Caki2 (cell line): ENCODE data around the gene TACC3. TPM values are rescaled to one million over a fixed set of nuclear protein-coding genes. Genes with fewer than 3 reads are reported as not detected.
A peak's percentile ranks its signal among the peaks of the same experiment; 100 is the strongest.
"Not testable (repeated sequence)": the region's sequence is repeated elsewhere in the genome, so short reads cannot be mapped to it uniquely, and the experiment has no call there.

Experiments
- DNase-seq: peaks from one replicate; pipeline ENCODE4 v3.0.0-alpha.2; 2015; ENCODE audit warnings: low read depth
- in situ Hi-C: cut with HindIII; loops from 2 replicates; pipeline ENCODE4 v1.10.0; 2016; ENCODE audit warnings: low sequenced_read_pairs, low pct_unique_long_range_greater_than_20kb, mixed read lengths
- total RNA-seq: library from RNA; depleted of rRNA; stranded (reverse); fragments of >200 nt; shearing (Covaris generic); gene quantifications from 2 replicates; pipeline ENCODE4 v1.2.3, GENCODE V29; 2014; ENCODE audit warnings: low replicate concordance

TACC3 gene
- total RNA-seq, 1 experiment from 2014 or later, result 111 TPM

GRCh38 chr4:1693131-1693896 lies 28.0 kb upstream of the TACC3 start:
- peak; percentile 60 for DNase-seq
- in situ Hi-C loops, result no loop called here

GRCh38 chr4:1695913-1696312 lies 25.4 kb upstream of the TACC3 start:
- in situ Hi-C loops, result no loop called here
- no peak for DNase-seq

GRCh38 chr4:1701671-1702070 lies 19.6 kb upstream of the TACC3 start:
- DNase-seq, in situ Hi-C loops: not testable (repeated sequence)

GRCh38 chr4:1703867-1704266 lies 17.5 kb upstream of the TACC3 start:
- no peak for DNase-seq

GRCh38 chr4:1705732-1706131 lies 15.6 kb upstream of the TACC3 start:
- in situ Hi-C loops, result no loop called here
- DNase-seq, result no peak

More at GRCh38 chr4:1703867-1704266, 17.5 kb upstream of the TACC3 start:
- in situ Hi-C loops, result no loop called here

- in situ Hi-C loops, result no loop called here
- no peak for DNase-seq
Measured at GRCh38 chr4:1706358-1706757, 15.0 kb upstream of the TACC3 start.

- in situ Hi-C loops, result no loop called here
- no peak for DNase-seq
Measured at GRCh38 chr4:1708581-1708980, 12.7 kb upstream of the TACC3 start.

GRCh38 chr4:1711055-1711570 lies 10.2 kb upstream of the TACC3 start:
- DNase-seq, result no peak
- in situ Hi-C loops, result no loop called here

- DNase-seq, result peak; percentile 32
- in situ Hi-C loops, result no loop called here
Measured at GRCh38 chr4:1711571-1712215, 9.6 kb upstream of the TACC3 start.

GRCh38 chr4:1712216-1713002 lies 8.9 kb upstream of the TACC3 start, which contains the start of gene SLBP:
TSS of gene SLBP (minus strand) at chr4:1712319. CDS start at chr4:1712188, 131 bp downstream.
- in situ Hi-C loops, result no loop called here
- peak; percentile 94 for DNase-seq

- in situ Hi-C loops, result no loop called here
- no peak for DNase-seq
Measured at GRCh38 chr4:1713003-1713851, 8.1 kb upstream of the TACC3 start.

- in situ Hi-C loops, result no loop called here
- peak; percentile 41 for DNase-seq
Measured at GRCh38 chr4:1714303-1715001, 6.9 kb upstream of the TACC3 start.

- no peak for DNase-seq
- in situ Hi-C loops, result no loop called here
Measured at GRCh38 chr4:1715002-1715758, 6.1 kb upstream of the TACC3 start.

- in situ Hi-C loops, result no loop called here
- DNase-seq, result no peak
Measured at GRCh38 chr4:1716065-1716945, 5.0 kb upstream of the TACC3 start.

GRCh38 chr4:1717129-1718094 lies 3.9 kb upstream of the TACC3 start:
- in situ Hi-C loops, result no loop called here
- no peak for DNase-seq
